Measurements from ENCODE around the gene MACROD2.
"Not testable (repeated sequence)": the region's sequence is repeated elsewhere in the genome, so short reads cannot be mapped to it uniquely, and the experiment has no call there.

MACROD2 gene

DNA sequence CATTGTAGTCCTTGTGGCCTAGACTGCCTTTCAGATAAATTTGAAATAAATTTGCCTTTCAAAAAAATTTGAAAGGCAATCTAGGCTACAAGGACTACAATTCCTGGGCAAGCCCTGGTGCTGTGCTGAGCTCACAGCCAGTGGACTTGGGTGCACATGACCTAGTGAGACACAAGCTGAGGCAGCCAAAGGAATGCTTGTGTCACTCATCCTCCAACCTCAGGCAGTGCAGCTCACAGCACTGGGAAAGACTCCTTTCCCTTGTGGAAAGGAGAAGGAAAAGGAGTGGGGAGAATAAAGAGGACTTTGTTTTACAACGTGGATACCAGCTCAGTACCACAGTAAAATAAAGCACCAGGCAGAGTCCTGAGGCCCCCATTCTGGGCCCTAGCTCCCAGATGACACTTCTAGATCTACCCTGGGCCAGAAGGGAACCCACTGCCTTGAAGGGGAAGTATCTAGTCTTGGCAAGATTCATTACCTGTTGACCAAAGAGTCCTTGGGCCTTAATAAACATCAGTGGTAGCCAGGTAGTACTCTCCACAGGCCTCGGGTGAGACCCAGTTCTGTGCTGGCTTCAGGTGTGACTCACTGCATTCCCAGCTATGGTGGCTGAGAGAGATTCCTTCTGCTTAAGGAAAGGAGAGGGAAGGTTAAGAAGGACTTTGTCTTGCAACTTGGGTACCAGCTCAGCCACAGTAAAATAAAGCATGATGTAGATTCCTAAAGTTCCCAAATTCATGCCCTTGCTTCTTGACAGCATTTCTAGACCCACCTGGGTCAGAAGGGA, 1001.8 kb downstream of the MACROD2 start:
- Histone ChIP-seq H3K4me3 (ENCODE audit: insufficient read depth, low read depth, low read length) (no peak overlapping the region), H3K27ac (ENCODE audit: insufficient read depth, low read depth, low read length, poor library complexity, severe bottlenecking) (no peak overlapping the region), H3K4me1 (ENCODE audit: control insufficient read depth, insufficient read depth, low read length) (no peaks in the 10 kb centered on the region), H3K36me3 (ENCODE audit: control insufficient read depth, insufficient read depth, low read length) (no peaks in the 10 kb centered on the region), H3K9me3 (ENCODE audit: control insufficient read depth, low read length) (no peaks in the 10 kb centered on the region), H3K27me3 (ENCODE audit: control insufficient read depth, insufficient read depth, low read length, poor library complexity, severe bottlenecking) (no peaks in the 10 kb centered on the region)
- WGBS, 2 experiments, result 95 to 96% methylated on average over 2 of the region's 2 CpGs

DNA sequence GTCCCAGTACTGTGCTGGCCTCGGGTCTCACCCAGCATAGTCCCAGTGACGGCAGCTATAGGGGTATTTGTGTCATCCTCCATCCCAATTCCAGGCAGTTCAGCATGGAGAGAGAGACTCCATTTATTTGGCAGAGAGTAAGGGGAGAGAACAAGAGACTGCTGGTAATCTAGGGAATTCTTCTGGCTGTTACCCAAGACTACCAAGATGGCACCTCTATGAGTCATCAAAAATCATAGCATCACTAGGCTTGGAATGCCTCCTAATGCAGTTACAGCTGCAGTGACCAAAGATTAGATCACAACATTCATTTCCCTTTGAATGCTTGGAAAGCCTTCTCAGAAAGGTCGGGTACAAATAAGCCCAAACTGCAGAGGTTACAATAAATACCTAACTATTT, 1002.5 kb downstream of the MACROD2 start:
- WGBS, 2 experiments, result 93 to 97% methylated on average over 3 of the region's 3 CpGs
- H3K9me3 ChIP-seq (ENCODE audit: control insufficient read depth, low read length), result no peaks in the 10 kb centered on the region
- no peaks in the 10 kb centered on the region for H3K27me3 ChIP-seq (ENCODE audit: control insufficient read depth, insufficient read depth, low read length, poor library complexity, severe bottlenecking)
- H3K4me1 ChIP-seq (ENCODE audit: control insufficient read depth, insufficient read depth, low read length), result no peaks in the 10 kb centered on the region
- H3K4me3 ChIP-seq (ENCODE audit: insufficient read depth, low read depth, low read length), result no peak overlapping the region
- H3K27ac ChIP-seq (ENCODE audit: insufficient read depth, low read depth, low read length, poor library complexity, severe bottlenecking), result no peak overlapping the region
- no peaks in the 10 kb centered on the region for H3K36me3 ChIP-seq (ENCODE audit: control insufficient read depth, insufficient read depth, low read length)

DNA sequence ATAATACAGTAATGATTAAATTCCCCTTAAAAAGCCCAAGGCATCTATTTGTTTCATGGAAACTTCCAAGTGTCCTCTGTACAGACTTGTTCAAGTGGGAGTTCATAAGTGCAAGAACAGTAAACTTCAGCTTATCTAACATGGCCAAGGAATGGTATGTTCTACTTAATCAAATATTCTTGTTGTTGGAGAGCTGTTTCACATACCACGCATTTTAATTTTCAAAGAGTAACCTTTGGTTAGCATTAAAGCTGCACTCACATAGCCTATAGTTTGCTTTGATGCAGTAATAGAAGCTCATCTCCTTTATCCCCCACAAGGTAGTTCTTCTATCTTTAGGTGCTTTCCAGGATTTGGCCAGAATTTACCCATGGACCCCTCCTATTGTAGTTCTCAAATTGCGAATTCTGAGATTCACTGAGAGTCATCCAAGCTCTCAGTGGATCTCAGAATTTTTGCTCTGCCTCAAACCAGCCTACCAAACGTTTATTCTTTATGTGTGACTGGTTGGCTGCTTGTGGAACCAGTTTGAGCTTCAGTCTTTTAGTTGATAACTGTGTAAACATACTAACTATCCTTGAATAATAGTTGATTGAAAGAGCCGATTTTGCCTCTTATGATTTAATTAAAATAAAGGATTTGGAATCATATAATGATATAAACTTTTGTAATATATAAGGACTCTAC, 1010.1 kb downstream of the MACROD2 start:
- H3K9me3 ChIP-seq (ENCODE audit: control insufficient read depth, low read length), result no peaks in the 10 kb centered on the region
- no peaks in the 10 kb centered on the region for H3K27me3 ChIP-seq (ENCODE audit: control insufficient read depth, insufficient read depth, low read length, poor library complexity, severe bottlenecking)
- WGBS, 2 experiments, result 84 to 95% methylated on average over 2 to 3 of the region's 4 CpGs
- H3K36me3 ChIP-seq (ENCODE audit: control insufficient read depth, insufficient read depth, low read length), result no peaks in the 10 kb centered on the region
- H3K4me3 ChIP-seq (ENCODE audit: insufficient read depth, low read depth, low read length), result no peak overlapping the region
- no peaks in the 10 kb centered on the region for H3K4me1 ChIP-seq (ENCODE audit: control insufficient read depth, insufficient read depth, low read length)
- no peak overlapping the region for H3K27ac ChIP-seq (ENCODE audit: insufficient read depth, low read depth, low read length, poor library complexity, severe bottlenecking)

DNA sequence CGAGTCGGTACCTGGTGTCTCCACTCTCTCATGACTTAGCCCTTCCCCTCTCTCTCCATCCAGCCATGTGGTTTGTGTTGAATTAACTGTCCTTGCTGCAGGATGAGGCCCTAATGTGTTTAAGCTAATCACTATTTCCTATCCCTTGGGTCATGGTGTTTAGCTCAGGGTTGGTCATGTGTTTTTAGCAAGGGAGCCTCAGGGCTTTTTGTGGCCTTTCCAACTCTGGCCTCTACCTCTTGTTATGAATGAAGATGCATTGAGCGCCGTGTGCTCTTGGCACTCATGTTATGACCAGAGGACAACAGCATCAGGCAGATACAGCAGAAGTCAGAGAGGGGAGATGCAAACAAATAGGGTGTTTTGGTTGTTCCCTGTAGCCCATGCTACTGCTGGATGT, 1016.3 kb downstream of the MACROD2 start:
- WGBS, 2 experiments, result 80 to 83% methylated on average over 4 of the region's 4 CpGs
- Histone ChIP-seq H3K36me3 (ENCODE audit: control insufficient read depth, insufficient read depth, low read length) (no peaks in the 10 kb centered on the region), H3K27me3 (ENCODE audit: control insufficient read depth, insufficient read depth, low read length, poor library complexity, severe bottlenecking) (no peaks in the 10 kb centered on the region), H3K9me3 (ENCODE audit: control insufficient read depth, low read length) (no peaks in the 10 kb centered on the region), H3K4me3 (ENCODE audit: insufficient read depth, low read depth, low read length) (no peak overlapping the region), H3K27ac (ENCODE audit: insufficient read depth, low read depth, low read length, poor library complexity, severe bottlenecking) (no peak overlapping the region), H3K4me1 (ENCODE audit: control insufficient read depth, insufficient read depth, low read length) (peaks cover 11% of the 10 kb centered on the region)

DNA sequence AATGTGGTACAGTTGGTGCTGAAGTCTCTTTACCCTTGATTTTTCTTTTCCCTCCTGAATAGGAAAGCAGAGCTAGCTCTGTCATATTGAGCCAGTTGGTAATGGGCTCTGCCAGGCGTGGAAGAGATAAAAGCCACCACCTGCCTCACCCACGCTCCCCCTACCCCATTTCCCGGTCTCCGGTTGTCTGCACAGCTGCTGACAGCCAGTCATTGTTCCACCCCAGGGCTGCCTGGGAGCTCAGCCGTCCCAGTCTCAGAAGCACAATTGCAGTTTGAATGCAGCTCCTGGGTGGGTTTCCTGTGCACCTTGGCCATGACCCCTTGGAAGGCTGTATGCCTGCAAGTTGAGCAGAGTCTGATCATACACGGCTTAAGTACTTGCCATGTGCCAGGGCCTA, 1017.2 kb downstream of the MACROD2 start:
- H3K4me3 ChIP-seq (ENCODE audit: insufficient read depth, low read depth, low read length), result no peak overlapping the region
- H3K27me3 ChIP-seq (ENCODE audit: control insufficient read depth, insufficient read depth, low read length, poor library complexity, severe bottlenecking), result no peaks in the 10 kb centered on the region
- no peaks in the 10 kb centered on the region for H3K9me3 ChIP-seq (ENCODE audit: control insufficient read depth, low read length)
- H3K4me1 ChIP-seq (ENCODE audit: control insufficient read depth, insufficient read depth, low read length), result peaks cover 11% of the 10 kb centered on the region
- H3K27ac ChIP-seq (ENCODE audit: insufficient read depth, low read depth, low read length, poor library complexity, severe bottlenecking), result no peak overlapping the region
- 52 to 53% methylated on average over 6 of the region's 6 CpGs for WGBS, 2 experiments
- H3K36me3 ChIP-seq (ENCODE audit: control insufficient read depth, insufficient read depth, low read length), result no peaks in the 10 kb centered on the region

DNA sequence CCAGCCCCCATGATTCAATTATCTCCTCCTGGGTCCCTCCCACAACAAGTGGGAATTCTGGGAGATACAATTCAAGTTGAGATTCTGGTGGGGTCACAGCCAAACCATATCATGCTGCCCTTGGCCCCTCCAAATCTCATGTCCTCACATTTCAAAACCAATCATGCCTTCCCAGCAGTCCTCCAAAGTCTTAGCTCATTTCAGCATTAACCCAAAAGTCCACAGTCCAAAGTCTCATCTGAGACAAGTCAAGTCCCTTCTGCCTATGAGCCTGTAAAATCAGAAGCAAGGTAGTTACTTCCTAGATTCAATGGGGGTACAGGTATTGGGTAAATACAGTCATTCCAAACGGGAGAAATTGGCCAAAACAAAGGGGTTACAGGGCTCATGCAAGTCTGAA, 1021.6 kb downstream of the MACROD2 start:
- not testable (repeated sequence) for H3K36me3 ChIP-seq (ENCODE audit: control insufficient read depth, insufficient read depth, low read length); H3K4me3 ChIP-seq (ENCODE audit: insufficient read depth, low read depth, low read length); H3K9me3 ChIP-seq (ENCODE audit: control insufficient read depth, low read length); H3K27ac ChIP-seq (ENCODE audit: insufficient read depth, low read depth, low read length, poor library complexity, severe bottlenecking); H3K27me3 ChIP-seq (ENCODE audit: control insufficient read depth, insufficient read depth, low read length, poor library complexity, severe bottlenecking)
- H3K4me1 ChIP-seq (ENCODE audit: control insufficient read depth, insufficient read depth, low read length), result peaks cover 11% of the 10 kb centered on the region
- WGBS, 2 experiments, result 87 to 88% methylated on average over 1 of the region's 1 CpG

DNA sequence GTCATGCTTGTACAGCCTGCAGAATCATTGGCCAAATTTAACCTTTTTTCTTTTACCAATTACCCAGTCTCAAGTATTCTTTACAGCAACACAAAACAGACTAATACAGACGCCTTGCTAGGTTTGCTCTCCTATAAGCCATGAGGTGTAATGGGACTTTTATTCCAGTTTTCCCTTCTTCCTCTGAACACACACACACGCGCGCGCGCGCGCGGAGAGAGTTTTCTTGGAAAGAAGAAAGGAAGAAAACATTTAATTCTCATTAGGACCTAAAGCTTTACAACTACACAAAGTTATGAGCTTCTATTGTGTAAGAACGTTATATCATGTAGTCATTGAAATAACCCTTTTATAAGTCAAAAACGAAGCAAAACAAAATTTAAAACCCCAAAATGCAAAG, 1023.6 kb downstream of the MACROD2 start:
- no peak overlapping the region for H3K4me3 ChIP-seq (ENCODE audit: insufficient read depth, low read depth, low read length)
- no peak overlapping the region for H3K27ac ChIP-seq (ENCODE audit: insufficient read depth, low read depth, low read length, poor library complexity, severe bottlenecking)
- no peaks in the 10 kb centered on the region for H3K4me1 ChIP-seq (ENCODE audit: control insufficient read depth, insufficient read depth, low read length)
- no peaks in the 10 kb centered on the region for H3K9me3 ChIP-seq (ENCODE audit: control insufficient read depth, low read length)
- 92 to 93% methylated on average over 3 of the region's 11 CpGs for WGBS, 2 experiments
- no peaks in the 10 kb centered on the region for H3K36me3 ChIP-seq (ENCODE audit: control insufficient read depth, insufficient read depth, low read length)
- no peaks in the 10 kb centered on the region for H3K27me3 ChIP-seq (ENCODE audit: control insufficient read depth, insufficient read depth, low read length, poor library complexity, severe bottlenecking)

DNA sequence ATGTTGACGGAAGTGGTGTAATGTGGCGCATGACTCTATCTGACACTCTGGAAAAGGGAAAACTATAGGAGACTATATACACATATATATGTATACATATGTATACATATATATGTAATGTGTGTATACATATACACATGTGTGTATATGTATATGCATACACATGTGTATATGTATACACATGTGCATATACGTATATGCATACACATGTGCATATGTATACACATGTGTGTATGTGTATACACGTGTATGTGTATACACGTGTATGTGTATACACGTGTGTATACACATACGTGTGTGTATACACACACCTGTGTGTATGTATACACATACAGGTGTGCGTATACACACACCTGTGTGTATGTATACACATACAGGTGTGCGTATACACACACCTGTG, 1025.5 kb downstream of the MACROD2 start:
- Histone ChIP-seq H3K4me3 (ENCODE audit: insufficient read depth, low read depth, low read length) (no peak overlapping the region), H3K9me3 (ENCODE audit: control insufficient read depth, low read length) (no peaks in the 10 kb centered on the region), H3K36me3 (ENCODE audit: control insufficient read depth, insufficient read depth, low read length) (no peaks in the 10 kb centered on the region), H3K27ac (ENCODE audit: insufficient read depth, low read depth, low read length, poor library complexity, severe bottlenecking) (no peak overlapping the region), H3K4me1 (ENCODE audit: control insufficient read depth, insufficient read depth, low read length) (no peaks in the 10 kb centered on the region), H3K27me3 (ENCODE audit: control insufficient read depth, insufficient read depth, low read length, poor library complexity, severe bottlenecking) (no peaks in the 10 kb centered on the region)
- 88 to 94% methylated on average over 7 of the region's 9 CpGs for WGBS, 2 experiments

DNA sequence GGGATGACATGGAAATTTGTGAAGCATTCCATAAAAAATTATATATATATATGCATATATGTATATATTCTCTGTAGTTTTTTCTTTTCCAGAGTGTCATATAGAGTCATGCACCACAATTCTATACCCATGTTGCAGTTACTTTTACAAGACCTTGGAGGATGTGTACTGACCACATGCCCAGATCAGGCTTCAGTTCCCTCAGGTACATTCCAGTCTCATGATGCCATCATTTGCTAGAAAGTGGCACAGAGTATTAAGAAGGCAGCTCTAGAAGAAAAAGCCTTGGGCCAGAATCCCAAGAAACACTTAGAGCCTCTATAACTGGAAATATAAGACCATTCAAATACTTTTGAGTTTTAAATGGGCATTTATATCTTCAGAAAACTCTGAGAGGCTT, 1027.6 kb downstream of the MACROD2 start:
- H3K4me3 ChIP-seq (ENCODE audit: insufficient read depth, low read depth, low read length), result no peak overlapping the region
- H3K27ac ChIP-seq (ENCODE audit: insufficient read depth, low read depth, low read length, poor library complexity, severe bottlenecking), result no peak overlapping the region
- H3K4me1 ChIP-seq (ENCODE audit: control insufficient read depth, insufficient read depth, low read length), result no peaks in the 10 kb centered on the region
- no peaks in the 10 kb centered on the region for H3K36me3 ChIP-seq (ENCODE audit: control insufficient read depth, insufficient read depth, low read length)
- H3K9me3 ChIP-seq (ENCODE audit: control insufficient read depth, low read length), result no peaks in the 10 kb centered on the region
- no peaks in the 10 kb centered on the region for H3K27me3 ChIP-seq (ENCODE audit: control insufficient read depth, insufficient read depth, low read length, poor library complexity, severe bottlenecking)

DNA sequence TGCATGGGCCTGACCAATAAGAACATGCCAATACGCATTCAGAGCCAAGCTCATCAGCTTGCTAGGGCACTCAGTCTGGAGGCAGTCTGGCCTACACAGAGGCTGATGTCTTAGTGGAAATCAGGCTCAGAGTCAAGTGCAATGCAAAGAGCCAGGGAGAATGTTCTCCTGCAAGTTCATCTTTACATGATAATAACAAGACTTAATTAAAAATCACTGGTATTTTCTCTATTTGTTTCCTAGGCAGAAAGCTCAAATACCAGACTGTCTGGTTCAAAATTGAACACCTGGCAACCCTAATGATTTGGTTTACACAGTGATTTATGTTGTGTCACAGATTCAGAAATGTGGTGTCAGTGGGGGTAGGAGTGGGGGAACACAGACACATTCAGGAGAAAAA, 1031.4 kb downstream of the MACROD2 start:
- WGBS, 2 experiments, result 92 to 96% methylated on average over 1 of the region's 1 CpG
- no peak overlapping the region for H3K27ac ChIP-seq (ENCODE audit: insufficient read depth, low read depth, low read length, poor library complexity, severe bottlenecking)

More for the DNA sequence above, 1031.4 kb downstream of the MACROD2 start:
- Histone ChIP-seq H3K4me3 (ENCODE audit: insufficient read depth, low read depth, low read length) (no peak overlapping the region), H3K27me3 (ENCODE audit: control insufficient read depth, insufficient read depth, low read length, poor library complexity, severe bottlenecking) (no peaks in the 10 kb centered on the region), H3K36me3 (ENCODE audit: control insufficient read depth, insufficient read depth, low read length) (no peaks in the 10 kb centered on the region), H3K9me3 (ENCODE audit: control insufficient read depth, low read length) (no peaks in the 10 kb centered on the region), H3K4me1 (ENCODE audit: control insufficient read depth, insufficient read depth, low read length) (no peaks in the 10 kb centered on the region)
